Glutamatergic neuron (in vitro differentiated cells): ENCODE data around the gene ENO1. TPM values are rescaled to one million over a fixed set of nuclear protein-coding genes. Genes with fewer than 3 reads are reported as not detected.
"Not testable (repeated sequence)": the region's sequence is repeated elsewhere in the genome, so short reads cannot be mapped to it uniquely, and the experiment has no call there.

Experiments
- DNase-seq: peaks from one replicate; pipeline ENCODE4 v3.0.0; 2022
- H3K27ac Mint-ChIP-seq: one replicate; pipeline ENCODE4 v1.8.0; 2020; ENCODE audit warnings: mild to moderate bottlenecking, mixed read lengths, inconsistent platforms; ENCODE audit not compliant: unreplicated experiment
- H3K27me3 Mint-ChIP-seq: one replicate; pipeline ENCODE4 v1.8.0; 2020; ENCODE audit warnings: mild to moderate bottlenecking, moderate library complexity, mixed read lengths, inconsistent platforms; ENCODE audit not compliant: unreplicated experiment
- H3K36me3 Mint-ChIP-seq: one replicate; pipeline ENCODE4 v1.8.0; 2020; ENCODE audit warnings: mild to moderate bottlenecking, mixed read lengths, inconsistent platforms; ENCODE audit not compliant: unreplicated experiment
- H3K4me1 Mint-ChIP-seq: one replicate; pipeline ENCODE4 v1.8.0; 2020; ENCODE audit warnings: mild to moderate bottlenecking, low read depth, mixed read lengths, inconsistent platforms; ENCODE audit not compliant: unreplicated experiment
- H3K4me3 Mint-ChIP-seq: one replicate; pipeline ENCODE4 v1.8.0; 2020; ENCODE audit warnings: mild to moderate bottlenecking, mixed read lengths, inconsistent platforms; ENCODE audit not compliant: unreplicated experiment
- H3K9me3 Mint-ChIP-seq: one replicate; pipeline ENCODE4 v1.8.0; 2020; ENCODE audit warnings: mild to moderate bottlenecking, moderate library complexity, mixed read lengths, inconsistent platforms; ENCODE audit not compliant: unreplicated experiment
- total RNA-seq: library from RNA; stranded (reverse); fragmentation: NEBNext Ultra II Directional; extraction: Animal tissue kit (Norgen Biotek cat#: 25700); gene quantifications from one replicate; pipeline ENCODE4 v1.2.1, GENCODE V29; 2021; ENCODE audit not compliant: unreplicated experiment
- TF ChIP-seq, protein P1 (sequence below): fragments of 200-600 bp; sonication (generic); IDR thresholded peaks from one replicate; pipeline ENCODE4 v1.5.0; 2021; ENCODE audit not compliant: partially characterized antibody, unreplicated experiment

The ENO1 gene
- total RNA-seq, 1 donor from 2014 or later, result 357 TPM

DNA sequence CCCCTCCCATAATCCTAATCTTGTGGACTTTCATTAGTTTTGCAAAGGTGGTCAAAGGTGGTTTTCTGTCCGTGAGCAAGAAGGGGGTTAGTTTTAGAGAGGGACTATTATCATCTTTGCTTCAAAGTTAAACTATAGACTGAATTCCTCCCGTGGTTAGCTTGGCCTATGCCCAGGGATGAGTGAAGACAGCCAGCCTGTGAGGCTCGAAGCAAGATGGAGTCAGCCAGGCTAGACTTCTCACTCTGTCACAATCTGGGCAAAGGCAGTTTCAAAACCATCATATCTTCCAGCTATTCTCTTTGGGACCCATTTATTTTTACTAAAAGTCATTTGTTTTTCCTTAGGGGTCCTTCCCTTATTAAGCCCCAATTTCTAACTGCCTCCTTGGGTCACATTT, 12.9 kb upstream of the ENO1 start:
- Mint-ChIP-seq H3K27ac (no peak overlapping the region), H3K36me3 (no peaks in the 10 kb centered on the region), H3K27me3 (no peaks in the 10 kb centered on the region), H3K4me3 (no peak overlapping the region), H3K4me1 (no peaks in the 10 kb centered on the region), H3K9me3 (no peaks in the 10 kb centered on the region)
- DNase-seq, result no peak
- TF ChIP-seq, protein P1, sequence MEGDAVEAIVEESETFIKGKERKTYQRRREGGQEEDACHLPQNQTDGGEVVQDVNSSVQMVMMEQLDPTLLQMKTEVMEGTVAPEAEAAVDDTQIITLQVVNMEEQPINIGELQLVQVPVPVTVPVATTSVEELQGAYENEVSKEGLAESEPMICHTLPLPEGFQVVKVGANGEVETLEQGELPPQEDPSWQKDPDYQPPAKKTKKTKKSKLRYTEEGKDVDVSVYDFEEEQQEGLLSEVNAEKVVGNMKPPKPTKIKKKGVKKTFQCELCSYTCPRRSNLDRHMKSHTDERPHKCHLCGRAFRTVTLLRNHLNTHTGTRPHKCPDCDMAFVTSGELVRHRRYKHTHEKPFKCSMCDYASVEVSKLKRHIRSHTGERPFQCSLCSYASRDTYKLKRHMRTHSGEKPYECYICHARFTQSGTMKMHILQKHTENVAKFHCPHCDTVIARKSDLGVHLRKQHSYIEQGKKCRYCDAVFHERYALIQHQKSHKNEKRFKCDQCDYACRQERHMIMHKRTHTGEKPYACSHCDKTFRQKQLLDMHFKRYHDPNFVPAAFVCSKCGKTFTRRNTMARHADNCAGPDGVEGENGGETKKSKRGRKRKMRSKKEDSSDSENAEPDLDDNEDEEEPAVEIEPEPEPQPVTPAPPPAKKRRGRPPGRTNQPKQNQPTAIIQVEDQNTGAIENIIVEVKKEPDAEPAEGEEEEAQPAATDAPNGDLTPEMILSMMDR, result no peak

DNA sequence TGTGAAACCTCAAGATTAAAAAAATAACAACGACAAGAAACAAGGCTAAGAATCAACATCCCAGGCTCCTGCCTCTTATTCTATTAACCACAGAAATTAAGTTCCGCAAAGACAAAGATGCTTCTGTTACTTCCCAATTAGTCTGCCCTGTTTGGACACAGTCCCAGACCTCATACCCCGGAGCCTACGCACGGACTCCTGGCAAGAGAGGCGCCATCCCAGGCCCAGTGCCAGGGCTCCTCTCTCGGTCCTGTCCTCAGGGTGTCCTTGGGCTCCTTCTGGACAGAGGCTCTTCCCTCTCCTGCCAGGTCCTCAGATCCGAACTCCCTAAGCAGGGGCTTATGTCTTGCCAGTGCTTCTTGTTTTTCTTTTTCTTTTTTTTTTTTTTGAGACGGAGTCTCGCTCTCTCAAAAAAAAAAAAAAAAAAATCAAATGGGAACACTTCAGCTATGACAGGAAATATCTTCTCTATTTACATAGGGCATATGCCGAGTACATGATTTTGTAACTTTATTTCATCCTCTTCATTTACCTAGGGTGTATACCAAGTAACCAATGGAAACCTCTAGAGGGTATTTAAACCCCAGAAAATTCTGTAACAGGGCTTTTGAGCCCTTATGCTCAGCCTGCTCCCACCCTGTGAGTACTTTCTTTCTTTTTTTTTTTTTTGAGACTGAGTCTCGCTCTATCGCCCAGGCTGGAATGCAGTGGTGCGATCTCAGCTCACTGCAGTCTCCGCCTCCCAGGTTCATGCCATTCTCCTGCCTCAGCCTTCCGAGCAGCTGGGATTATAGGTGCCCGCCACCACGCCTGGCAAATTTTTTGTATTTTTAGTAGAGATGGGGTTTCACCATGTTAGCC, 11.7 kb upstream of the ENO1 start:
- DNase-seq, result no peak
- TF ChIP-seq, protein P1, result no peak
- H3K36me3 Mint-ChIP-seq, result no peaks in the 10 kb centered on the region
- no peaks in the 10 kb centered on the region for H3K9me3 Mint-ChIP-seq
- H3K4me1 Mint-ChIP-seq, result no peaks in the 10 kb centered on the region
- no peaks in the 10 kb centered on the region for H3K27me3 Mint-ChIP-seq
- no peak overlapping the region for H3K27ac Mint-ChIP-seq
- H3K4me3 Mint-ChIP-seq, result no peak overlapping the region

DNA sequence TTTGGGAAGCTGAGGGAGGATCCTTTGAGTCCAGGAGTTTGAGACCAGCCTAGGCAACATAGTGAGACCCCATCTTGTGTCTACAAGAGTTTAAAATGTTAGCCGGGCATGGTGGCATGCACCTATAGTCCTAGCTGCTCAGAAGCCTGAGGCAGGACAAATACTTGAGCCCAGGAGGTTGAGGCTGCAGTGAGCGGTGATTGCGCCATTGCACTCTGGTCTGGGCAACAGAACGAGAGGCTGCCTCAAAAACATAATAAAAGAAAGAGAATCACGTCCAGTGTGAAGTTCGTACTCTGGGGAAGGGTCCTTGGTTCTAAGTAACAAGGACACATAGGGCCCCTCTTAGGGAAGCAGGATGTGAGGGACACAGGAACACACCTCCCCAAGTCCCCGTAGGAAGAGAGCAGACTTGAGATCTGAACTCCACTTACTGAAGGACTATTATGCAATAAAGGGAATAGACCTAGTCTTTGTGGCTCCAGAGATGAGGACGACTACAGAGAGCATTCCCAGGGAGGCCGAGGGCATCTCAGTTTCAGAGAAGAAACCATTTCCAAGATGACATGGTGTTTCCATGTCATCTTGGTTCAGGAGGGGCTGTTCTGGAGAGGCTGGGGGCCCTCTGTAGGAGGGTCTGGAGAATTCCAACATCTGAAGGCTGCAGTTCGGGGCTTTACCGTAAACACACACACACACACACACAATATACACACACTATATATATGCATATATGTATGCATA, 10.8 kb upstream of the ENO1 start:
- no peaks in the 10 kb centered on the region for H3K9me3 Mint-ChIP-seq
- H3K27me3 Mint-ChIP-seq, result no peaks in the 10 kb centered on the region
- no peaks in the 10 kb centered on the region for H3K4me1 Mint-ChIP-seq
- no peaks in the 10 kb centered on the region for H3K36me3 Mint-ChIP-seq
- no peak overlapping the region for H3K27ac Mint-ChIP-seq
- DNase-seq, result no peak
- H3K4me3 Mint-ChIP-seq, result no peak overlapping the region
- TF ChIP-seq, protein P1, result no peak

DNA sequence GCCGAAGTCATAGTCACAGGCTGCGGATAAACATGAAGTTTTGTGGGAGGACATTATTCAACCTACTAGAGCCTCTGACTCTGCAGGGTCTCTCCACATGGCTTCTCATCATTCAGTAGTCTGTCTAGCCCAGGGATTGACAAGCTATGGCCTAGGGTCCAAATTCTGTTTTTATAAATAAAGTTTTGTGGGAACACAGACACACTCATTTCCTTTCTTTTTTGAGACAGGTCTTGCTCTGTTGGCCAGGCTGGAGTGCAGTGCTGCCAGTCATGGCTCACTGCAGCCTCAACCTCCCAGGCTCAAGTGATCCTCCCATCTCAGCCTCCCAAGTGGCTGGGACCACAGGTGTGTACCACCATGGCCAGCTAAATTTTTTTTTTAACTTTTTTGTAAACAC, 8.1 kb upstream of the ENO1 start:
- H3K4me3 Mint-ChIP-seq, result no peak overlapping the region
- no peaks in the 10 kb centered on the region for H3K9me3 Mint-ChIP-seq
- no peak for DNase-seq
- no peaks in the 10 kb centered on the region for H3K4me1 Mint-ChIP-seq
- no peaks in the 10 kb centered on the region for H3K36me3 Mint-ChIP-seq
- H3K27me3 Mint-ChIP-seq, result no peaks in the 10 kb centered on the region
- TF ChIP-seq, protein P1, result no peak
- H3K27ac Mint-ChIP-seq, result no peak overlapping the region

DNA sequence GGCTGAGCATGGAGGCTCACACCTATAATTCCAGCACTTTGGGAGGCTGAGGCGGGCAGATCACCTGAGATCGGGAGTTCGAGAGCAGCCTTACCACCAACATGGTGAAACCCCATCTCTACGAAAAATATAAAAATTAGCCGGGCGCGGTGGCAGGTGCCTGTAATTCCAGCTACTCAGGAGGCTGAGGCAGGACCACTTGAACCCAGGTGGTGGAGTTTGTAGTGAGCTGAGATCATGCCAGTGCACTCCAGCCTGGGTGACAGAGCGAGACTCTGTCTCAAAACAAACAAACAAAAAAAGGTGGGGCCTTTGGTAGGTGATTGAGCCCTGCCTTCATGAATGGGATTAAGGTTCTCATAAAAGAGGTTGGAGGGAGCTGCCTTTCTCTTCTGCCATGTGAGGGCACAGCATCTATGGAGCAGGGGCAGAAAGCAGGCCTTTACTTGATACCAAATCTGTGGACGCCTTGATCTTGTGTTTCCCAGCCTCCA, 7.6 kb upstream of the ENO1 start:
- not testable (repeated sequence) for H3K27me3 Mint-ChIP-seq, H3K27ac Mint-ChIP-seq, H3K4me3 Mint-ChIP-seq, DNase-seq, H3K4me1 Mint-ChIP-seq, H3K36me3 Mint-ChIP-seq, H3K9me3 Mint-ChIP-seq

DNA sequence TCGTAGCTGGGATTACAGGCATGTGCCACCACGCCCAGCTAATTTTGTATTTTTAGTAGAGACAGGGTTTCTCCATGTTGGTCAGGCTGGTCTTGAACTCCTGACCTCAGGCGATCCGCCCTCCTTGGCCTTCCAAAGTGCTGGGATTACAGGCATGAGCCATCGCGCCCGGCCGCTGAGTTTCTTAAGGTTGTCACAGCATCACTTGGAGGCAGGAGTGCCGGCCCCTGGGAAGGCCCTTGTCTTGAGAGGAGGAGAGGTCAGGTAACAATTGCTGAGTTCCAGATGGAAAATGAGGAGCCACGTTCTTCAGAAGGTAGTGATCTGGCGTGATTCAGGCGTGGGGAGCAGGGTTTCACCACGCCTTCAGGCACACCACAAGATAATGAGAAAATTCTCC, 5.6 kb upstream of the ENO1 start:
- not testable (repeated sequence) for H3K36me3 Mint-ChIP-seq, H3K4me3 Mint-ChIP-seq, DNase-seq, H3K27me3 Mint-ChIP-seq, H3K4me1 Mint-ChIP-seq, H3K9me3 Mint-ChIP-seq, H3K27ac Mint-ChIP-seq
